Measurements from ENCODE around the gene PRR14L.
"Not testable (repeated sequence)": the region's sequence is repeated elsewhere in the genome, so short reads cannot be mapped to it uniquely, and the experiment has no call there.

The PRR14L gene

GRCh38 chr22:31752096-31752847 is 2.3 kb upstream of the PRR14L start:
- FAIRE-seq (no peak), DNase-seq (ENCODE audit: insufficient read length, low spot score) (no peak)
- TF ChIP-seq POLR2A (IDR thresholded peaks at IDR 0.05; ENCODE audit: low read depth, low read length), result no peak

- no peak for TF ChIP-seq POLR2A (IDR thresholded peaks at IDR 0.05; ENCODE audit: low read depth, low read length)
- DNase-seq (ENCODE audit: insufficient read length, low spot score) (no peak), FAIRE-seq (no peak)
These were observed 693 bp upstream of the PRR14L start for GRCh38 chr22:31750365-31751284.

DNA sequence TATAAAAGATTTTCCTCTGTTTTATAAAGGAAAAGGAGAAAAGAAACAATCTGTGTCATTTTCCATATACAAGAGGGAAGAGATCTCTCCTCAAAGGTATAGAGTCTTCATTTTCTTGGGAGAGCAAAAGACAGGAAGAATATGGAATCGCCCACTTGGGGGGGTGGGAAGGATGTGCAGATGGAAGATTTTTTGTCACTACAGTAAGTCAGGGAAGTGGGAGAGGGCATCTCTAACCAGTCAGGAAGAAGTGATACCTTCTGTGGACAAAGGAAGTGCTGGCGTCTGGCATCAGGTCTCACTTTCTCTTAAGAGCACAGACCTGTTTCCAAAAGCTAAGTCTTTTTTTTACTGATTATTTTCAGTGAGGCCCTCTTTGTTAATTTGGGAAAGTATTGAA is 1.4 kb downstream of the PRR14L start:
- FAIRE-seq (no peak), DNase-seq (ENCODE audit: insufficient read length, low spot score) (no peak)
- TF ChIP-seq POLR2A (IDR thresholded peaks at IDR 0.05; ENCODE audit: low read depth, low read length), result no peak

- FAIRE-seq, result no peak
- no peak for DNase-seq (ENCODE audit: insufficient read length, low spot score)
- TF ChIP-seq POLR2A (IDR thresholded peaks at IDR 0.05; ENCODE audit: low read depth, low read length), result no peak
These were observed 2.5 kb downstream of the PRR14L start for GRCh38 chr22:31747441-31747840.

DNA sequence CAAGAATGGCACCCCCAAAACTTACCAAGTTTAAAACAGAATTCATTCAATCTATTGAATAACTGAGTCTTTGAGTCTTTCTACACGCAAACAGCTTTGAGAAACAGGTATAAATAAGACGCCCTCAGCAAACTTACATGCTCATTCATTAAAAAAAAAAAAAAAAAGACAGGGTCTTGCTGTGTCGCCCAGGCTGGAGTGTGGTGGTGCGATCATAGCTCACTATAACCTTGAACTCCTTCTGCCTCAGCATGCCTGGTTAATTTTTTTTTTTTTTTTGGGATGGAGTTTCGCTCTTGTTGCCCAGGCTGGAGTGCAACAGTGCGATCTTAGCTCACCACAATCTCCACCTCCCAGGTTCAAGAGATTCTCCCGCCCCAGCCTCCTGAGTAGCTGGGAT is 6.1 kb downstream of the PRR14L start:
- no peak for TF ChIP-seq POLR2A (IDR thresholded peaks at IDR 0.05; ENCODE audit: low read depth, low read length)
- DNase-seq (ENCODE audit: insufficient read length, low spot score), result no peak
- FAIRE-seq, result no peak

- no peak for TF ChIP-seq POLR2A (IDR thresholded peaks at IDR 0.05; ENCODE audit: low read depth, low read length)
- DNase-seq (ENCODE audit: insufficient read length, low spot score), result no peak
- FAIRE-seq, result no peak
These were observed 7.2 kb downstream of the PRR14L start for GRCh38 chr22:31742682-31743081.

- FAIRE-seq (no peak), DNase-seq (ENCODE audit: insufficient read length, low spot score) (no peak)
- TF ChIP-seq POLR2A (IDR thresholded peaks at IDR 0.05; ENCODE audit: low read depth, low read length), result no peak
These were observed 7.8 kb downstream of the PRR14L start for GRCh38 chr22:31742115-31742514.

DNA sequence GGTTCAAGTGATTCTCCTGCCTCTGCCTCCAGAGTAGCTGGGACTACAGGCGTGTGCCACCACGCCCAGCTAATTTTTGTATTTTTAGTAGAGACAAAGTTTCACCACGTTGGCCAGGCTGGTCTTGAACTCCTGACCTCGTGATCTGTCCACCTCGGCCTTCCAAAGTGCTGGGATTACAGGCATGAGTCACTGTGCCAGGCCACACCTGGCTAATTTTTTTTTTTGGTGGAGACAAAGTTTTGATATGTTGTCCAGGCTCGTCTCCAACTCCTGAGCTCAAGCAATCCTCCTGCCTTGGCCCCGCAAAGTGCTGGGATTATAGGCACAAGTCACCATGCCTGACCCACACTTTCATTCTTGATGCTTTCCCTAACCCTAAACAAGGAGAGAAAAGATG is 9.6 kb downstream of the PRR14L start:
- not testable (repeated sequence) for DNase-seq (ENCODE audit: insufficient read length, low spot score); FAIRE-seq

GRCh38 chr22:31739795-31740201 is 10.1 kb downstream of the PRR14L start:
- no peak for FAIRE-seq
- no peak for TF ChIP-seq POLR2A (IDR thresholded peaks at IDR 0.05; ENCODE audit: low read depth, low read length)

DNA sequence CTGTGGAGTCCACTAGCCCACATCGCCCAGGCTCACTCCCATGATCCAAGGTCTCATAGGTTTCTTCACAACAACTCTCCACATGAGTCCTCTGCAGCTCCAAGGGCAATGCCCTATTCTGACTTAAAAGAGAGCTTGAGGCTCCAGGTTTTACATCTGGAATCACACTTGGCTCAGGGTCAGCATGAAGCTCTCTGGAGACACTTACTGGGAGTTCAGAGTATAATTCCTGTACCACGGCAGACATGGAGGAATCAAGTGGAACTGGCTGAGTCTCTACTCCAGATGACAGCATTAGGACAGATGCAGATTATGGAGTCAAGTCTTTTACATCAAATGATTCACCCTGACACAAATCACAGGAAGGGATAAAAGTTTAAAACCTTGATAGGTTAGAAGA is 11.4 kb downstream of the PRR14L start:
- TF ChIP-seq POLR2A (IDR thresholded peaks at IDR 0.05; ENCODE audit: low read depth, low read length), result no peak
- FAIRE-seq (no peak), DNase-seq (ENCODE audit: insufficient read length, low spot score) (no peak)

More at GRCh38 chr22:31739795-31740201, 10.1 kb downstream of the PRR14L start:
- DNase-seq (ENCODE audit: insufficient read length, low spot score), result no peak

DNA sequence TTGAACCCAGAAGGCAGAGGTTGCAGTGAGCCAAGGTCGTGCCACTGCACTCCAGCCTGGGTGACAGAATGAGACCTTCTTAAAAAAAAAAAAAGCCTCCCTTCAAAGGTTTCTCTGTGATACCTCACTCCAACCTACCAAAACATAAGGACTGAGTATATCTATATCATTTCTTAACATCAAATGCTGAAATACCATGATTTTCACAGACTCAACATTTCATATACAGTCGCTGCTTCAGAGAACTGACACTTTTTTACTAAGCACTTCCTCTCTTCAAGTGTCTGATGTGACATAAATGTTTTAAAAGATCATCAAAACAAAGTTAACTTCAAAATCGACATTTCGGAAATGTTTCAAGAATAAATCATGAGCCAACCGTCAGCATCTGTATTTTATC is 12.0 kb downstream of the PRR14L start:
- TF ChIP-seq POLR2A (IDR thresholded peaks at IDR 0.05; ENCODE audit: low read depth, low read length), result no peak
- FAIRE-seq (no peak), DNase-seq (ENCODE audit: insufficient read length, low spot score) (no peak)

DNA sequence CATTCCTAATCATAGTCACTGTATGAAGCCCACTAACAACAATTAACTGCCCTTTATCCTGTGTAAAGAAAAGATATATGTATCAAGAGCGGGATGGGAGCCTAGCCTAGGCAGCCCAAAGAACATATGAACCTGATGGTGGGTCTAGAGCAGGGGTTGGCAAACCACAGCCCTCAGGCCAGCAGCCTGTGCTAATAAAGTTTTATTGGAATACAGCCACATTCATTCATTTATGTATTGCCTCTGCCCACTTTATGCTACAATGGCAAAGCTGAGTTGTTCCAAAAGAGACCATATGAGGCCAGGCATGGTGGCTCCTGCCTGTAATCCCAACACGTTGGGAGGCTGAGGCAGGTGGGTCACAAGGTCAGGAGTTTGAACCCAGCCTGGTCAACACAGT is 13.5 kb downstream of the PRR14L start:
- no peak for TF ChIP-seq POLR2A (IDR thresholded peaks at IDR 0.05; ENCODE audit: low read depth, low read length)
- DNase-seq (ENCODE audit: insufficient read length, low spot score) (no peak), FAIRE-seq (no peak)

DNA sequence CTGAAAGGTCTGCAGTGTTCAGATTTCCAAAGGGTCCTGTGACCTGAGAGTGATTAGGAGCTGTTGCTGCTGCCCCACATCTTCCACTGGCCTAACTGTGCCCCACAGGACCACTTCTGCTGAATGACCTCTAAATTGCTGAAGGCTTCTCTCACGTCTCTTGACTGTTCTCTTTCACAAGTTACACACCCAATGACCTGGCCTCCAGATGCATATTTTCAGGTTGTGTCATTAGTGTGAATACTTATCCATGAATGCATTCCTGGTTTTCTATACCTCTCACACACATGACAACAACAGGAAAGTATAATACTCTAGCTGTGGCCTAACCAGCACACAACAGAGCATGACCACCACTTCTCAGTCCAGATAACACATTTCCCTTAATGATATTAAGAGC is 15.4 kb downstream of the PRR14L start:
- no peak for TF ChIP-seq POLR2A (IDR thresholded peaks at IDR 0.05; ENCODE audit: low read depth, low read length)

GRCh38 chr22:31733580-31734079 is 16.3 kb downstream of the PRR14L start:
- DNase-seq (ENCODE audit: insufficient read length, low spot score) (no peak), FAIRE-seq (no peak)
- no peak for TF ChIP-seq POLR2A (IDR thresholded peaks at IDR 0.05; ENCODE audit: low read depth, low read length)

More for the DNA sequence above, 15.4 kb downstream of the PRR14L start:
- FAIRE-seq, result peak; percentile 94
- peak; percentile 20 for DNase-seq (ENCODE audit: insufficient read length, low spot score)
